ENCODE data around the gene RAMP3. TPM values are rescaled to one million over a fixed set of nuclear protein-coding genes. Genes with fewer than 3 reads are reported as not detected.

The RAMP3 gene
- total RNA-seq, 3 donors from 2014 or later (not counting 1 experiment from before 2014, with no cell fraction given), result not detected

DNA sequence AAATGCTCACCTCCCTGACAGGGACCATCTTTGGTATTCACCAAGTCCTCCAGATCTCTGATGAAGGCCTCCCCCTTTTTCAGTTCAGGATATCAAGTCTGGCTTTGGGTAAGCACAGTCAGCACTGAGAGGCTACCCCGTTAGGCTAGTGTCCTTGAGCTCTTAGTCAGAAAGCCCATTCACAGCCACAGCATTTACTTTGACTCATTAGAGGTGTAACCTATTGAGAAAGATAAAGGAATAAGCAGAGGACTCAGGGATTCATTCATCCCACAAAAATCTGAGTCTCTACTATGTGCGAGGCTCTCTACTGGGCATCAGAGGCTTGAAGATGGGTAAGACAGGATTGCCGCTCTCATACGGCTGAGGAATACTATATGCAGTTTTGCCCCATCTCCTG is 14.0 kb upstream of the RAMP3 start:
- ATAC-seq (no peak), DNase-seq (no peak)
- no peak overlapping the region for H3K4me3 ChIP-seq (ENCODE audit: low read length)
- H3K36me3 ChIP-seq (ENCODE audit: control insufficient read depth, insufficient read depth, low read length), result no peaks in the 10 kb centered on the region
- TF ChIP-seq, protein P1, sequence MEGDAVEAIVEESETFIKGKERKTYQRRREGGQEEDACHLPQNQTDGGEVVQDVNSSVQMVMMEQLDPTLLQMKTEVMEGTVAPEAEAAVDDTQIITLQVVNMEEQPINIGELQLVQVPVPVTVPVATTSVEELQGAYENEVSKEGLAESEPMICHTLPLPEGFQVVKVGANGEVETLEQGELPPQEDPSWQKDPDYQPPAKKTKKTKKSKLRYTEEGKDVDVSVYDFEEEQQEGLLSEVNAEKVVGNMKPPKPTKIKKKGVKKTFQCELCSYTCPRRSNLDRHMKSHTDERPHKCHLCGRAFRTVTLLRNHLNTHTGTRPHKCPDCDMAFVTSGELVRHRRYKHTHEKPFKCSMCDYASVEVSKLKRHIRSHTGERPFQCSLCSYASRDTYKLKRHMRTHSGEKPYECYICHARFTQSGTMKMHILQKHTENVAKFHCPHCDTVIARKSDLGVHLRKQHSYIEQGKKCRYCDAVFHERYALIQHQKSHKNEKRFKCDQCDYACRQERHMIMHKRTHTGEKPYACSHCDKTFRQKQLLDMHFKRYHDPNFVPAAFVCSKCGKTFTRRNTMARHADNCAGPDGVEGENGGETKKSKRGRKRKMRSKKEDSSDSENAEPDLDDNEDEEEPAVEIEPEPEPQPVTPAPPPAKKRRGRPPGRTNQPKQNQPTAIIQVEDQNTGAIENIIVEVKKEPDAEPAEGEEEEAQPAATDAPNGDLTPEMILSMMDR (IDR thresholded peaks at IDR 0.05), result no peak
- Mint-ChIP-seq H3K27me3 (ENCODE audit: low read depth in 2 of 2) (peaks cover 12 to 16% of the 10 kb centered on the region in 2 donors), H3K36me3 (no peaks in the 10 kb centered on the region), H3K9me3 (no peaks in the 10 kb centered on the region), H3K4me1 (peaks cover 0 to 7% of the 10 kb centered on the region in 2 donors), H3K27ac (no peak overlapping the region), H3K4me3 (no peak overlapping the region)
- no peaks in the 10 kb centered on the region for H3K27me3 ChIP-seq (ENCODE audit: control insufficient read depth, insufficient read depth, low read length)
- intact Hi-C loops (cut with micrococcal nuclease), result no loop called here
- no peak overlapping the region for H3K27ac ChIP-seq (ENCODE audit: low read length)
- no peaks in the 10 kb centered on the region for H3K4me1 ChIP-seq (ENCODE audit: control insufficient read depth, insufficient read depth, low read length)
- 94% methylated on average over 4 of the region's 4 CpGs for WGBS (ENCODE audit: insufficient coverage)
- H3K9me3 ChIP-seq (ENCODE audit: control insufficient read depth, insufficient read depth, low read length), result no peaks in the 10 kb centered on the region

DNA sequence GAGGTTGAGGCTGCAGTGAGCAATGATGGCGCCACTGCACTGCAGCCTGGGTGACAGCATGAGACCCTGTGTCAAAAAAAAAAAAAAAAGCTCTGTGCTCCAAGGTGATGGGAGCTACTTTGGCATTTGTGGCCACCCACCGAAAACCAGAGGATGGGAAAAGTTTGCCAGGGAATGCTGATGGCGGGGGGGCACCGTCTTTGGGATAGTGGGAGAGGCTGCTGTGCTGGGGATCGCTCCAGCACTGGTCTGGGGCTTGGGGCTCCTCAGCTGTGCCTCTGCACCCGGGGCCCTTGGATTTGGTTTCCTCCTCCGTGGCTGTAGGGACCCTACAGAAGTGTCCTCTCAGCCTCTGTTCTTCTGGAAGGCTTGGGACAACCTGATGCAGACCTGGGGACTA is 11.7 kb upstream of the RAMP3 start:
- TF ChIP-seq, protein P1 (IDR thresholded peaks at IDR 0.05), result no peak
- Mint-ChIP-seq H3K9me3 (no peaks in the 10 kb centered on the region), H3K4me1 (peaks cover 0 to 4% of the 10 kb centered on the region in 2 donors), H3K27me3 (ENCODE audit: low read depth in 2 of 2) (peaks cover 17 to 22% of the 10 kb centered on the region in 2 donors), H3K4me3 (no peak overlapping the region), H3K27ac (no peak overlapping the region), H3K36me3 (no peaks in the 10 kb centered on the region)
- 90% methylated on average over 7 of the region's 7 CpGs for WGBS (ENCODE audit: insufficient coverage)
- no peak for DNase-seq
- H3K4me3 ChIP-seq (ENCODE audit: low read length), result no peak overlapping the region
- intact Hi-C loops (cut with micrococcal nuclease), result no loop called here
- no peak for ATAC-seq
- no peaks in the 10 kb centered on the region for H3K36me3 ChIP-seq (ENCODE audit: control insufficient read depth, insufficient read depth, low read length)
- H3K4me1 ChIP-seq (ENCODE audit: control insufficient read depth, insufficient read depth, low read length), result no peaks in the 10 kb centered on the region
- no peaks in the 10 kb centered on the region for H3K27me3 ChIP-seq (ENCODE audit: control insufficient read depth, insufficient read depth, low read length)
- H3K27ac ChIP-seq (ENCODE audit: low read length), result no peak overlapping the region
- H3K9me3 ChIP-seq (ENCODE audit: control insufficient read depth, insufficient read depth, low read length), result no peaks in the 10 kb centered on the region

DNA sequence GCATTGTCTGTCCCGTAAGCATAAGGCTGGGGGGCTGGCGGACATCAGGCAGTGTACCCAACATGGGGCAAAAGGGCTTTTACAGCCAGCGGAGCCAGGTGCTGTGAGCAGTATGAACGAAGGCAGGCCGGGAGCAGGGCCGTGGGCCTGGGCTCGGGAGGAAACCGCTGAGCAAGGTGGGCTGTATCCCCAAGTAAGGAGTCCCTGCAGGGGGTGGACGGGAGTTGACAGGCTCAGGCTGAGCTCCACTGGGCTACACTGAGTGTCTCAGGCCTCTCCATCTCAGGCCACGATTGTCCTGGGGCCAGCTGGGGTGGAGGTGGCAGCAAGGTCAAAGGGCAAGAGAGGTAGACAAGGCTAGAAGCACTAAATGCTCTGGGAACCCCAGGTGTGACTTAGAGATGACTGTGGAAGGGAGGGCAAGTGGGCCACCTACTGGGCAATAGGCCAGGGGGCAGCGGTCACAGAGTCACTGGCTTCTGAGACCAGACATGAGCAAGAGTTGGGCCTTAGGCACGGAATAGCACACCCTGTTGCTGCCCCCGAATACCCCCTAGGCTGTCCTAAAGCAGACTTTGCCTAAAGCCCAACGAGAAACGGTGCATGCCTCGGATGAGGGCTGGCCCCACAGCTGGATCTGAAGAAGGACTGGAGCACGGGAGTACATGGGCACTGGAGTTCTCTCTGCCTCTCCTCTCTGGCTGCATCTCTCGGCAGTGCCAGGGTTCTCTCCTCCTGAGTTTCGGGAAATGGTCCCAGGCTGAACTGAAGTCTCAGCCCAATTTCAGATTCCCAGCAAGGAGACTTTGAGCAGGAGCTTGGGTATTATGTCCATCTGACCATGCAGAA is 10.8 kb upstream of the RAMP3 start:
- Histone ChIP-seq H3K9me3 (ENCODE audit: control insufficient read depth, insufficient read depth, low read length) (no peaks in the 10 kb centered on the region), H3K4me3 (ENCODE audit: low read length) (no peak overlapping the region), H3K27ac (ENCODE audit: low read length) (no peak overlapping the region), H3K36me3 (ENCODE audit: control insufficient read depth, insufficient read depth, low read length) (no peaks in the 10 kb centered on the region), H3K27me3 (ENCODE audit: control insufficient read depth, insufficient read depth, low read length) (no peaks in the 10 kb centered on the region), H3K4me1 (ENCODE audit: control insufficient read depth, insufficient read depth, low read length) (no peaks in the 10 kb centered on the region)
- WGBS (ENCODE audit: insufficient coverage), result 86% methylated on average over 19 of the region's 19 CpGs
- intact Hi-C loops (cut with micrococcal nuclease), result no loop called here
- H3K4me1 Mint-ChIP-seq, result no peaks in the 10 kb centered on the region
- no peaks in the 10 kb centered on the region for H3K36me3 Mint-ChIP-seq
- TF ChIP-seq, protein P1 (IDR thresholded peaks at IDR 0.05), result no peak
- ATAC-seq, result no peak
- H3K27ac Mint-ChIP-seq, result no peak overlapping the region
- DNase-seq, result no peak
- no peak overlapping the region for H3K4me3 Mint-ChIP-seq
- no peaks in the 10 kb centered on the region for H3K9me3 Mint-ChIP-seq
- peaks cover 17 to 22% of the 10 kb centered on the region in 2 donors for H3K27me3 Mint-ChIP-seq (ENCODE audit: low read depth in 2 of 2)

Data from natural killer cell (primary cell).